ENCODE data around the gene HIBCH. TPM values are rescaled to one million over a fixed set of nuclear protein-coding genes. Genes with fewer than 3 reads are reported as not detected.
"Not testable (repeated sequence)": the region's sequence is repeated elsewhere in the genome, so short reads cannot be mapped to it uniquely, and the experiment has no call there.

The HIBCH gene
- total and polyA plus RNA-seq, 2 experiments from 2014 or later = 15.9 to 70.0 TPM

DNA sequence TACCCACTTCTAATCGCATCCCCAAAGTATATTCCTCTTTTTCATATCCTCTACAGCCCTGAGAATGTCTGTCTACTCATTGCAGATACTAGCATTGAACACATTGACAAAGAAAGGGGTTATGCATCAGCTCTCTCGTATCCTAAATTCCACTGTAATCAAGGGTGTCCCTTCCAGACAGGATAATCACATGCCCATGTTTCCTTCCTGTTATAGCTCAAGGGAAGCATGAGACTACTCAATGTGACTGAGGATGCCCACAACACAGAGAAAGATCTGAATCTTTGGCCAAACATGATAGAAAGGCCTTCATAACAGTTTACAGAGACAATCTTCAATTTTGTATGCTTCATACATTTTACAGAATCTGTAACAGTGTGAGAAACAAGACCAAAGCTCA, 69.2 kb downstream of the HIBCH start:
- TF ChIP-seq, protein P1, sequence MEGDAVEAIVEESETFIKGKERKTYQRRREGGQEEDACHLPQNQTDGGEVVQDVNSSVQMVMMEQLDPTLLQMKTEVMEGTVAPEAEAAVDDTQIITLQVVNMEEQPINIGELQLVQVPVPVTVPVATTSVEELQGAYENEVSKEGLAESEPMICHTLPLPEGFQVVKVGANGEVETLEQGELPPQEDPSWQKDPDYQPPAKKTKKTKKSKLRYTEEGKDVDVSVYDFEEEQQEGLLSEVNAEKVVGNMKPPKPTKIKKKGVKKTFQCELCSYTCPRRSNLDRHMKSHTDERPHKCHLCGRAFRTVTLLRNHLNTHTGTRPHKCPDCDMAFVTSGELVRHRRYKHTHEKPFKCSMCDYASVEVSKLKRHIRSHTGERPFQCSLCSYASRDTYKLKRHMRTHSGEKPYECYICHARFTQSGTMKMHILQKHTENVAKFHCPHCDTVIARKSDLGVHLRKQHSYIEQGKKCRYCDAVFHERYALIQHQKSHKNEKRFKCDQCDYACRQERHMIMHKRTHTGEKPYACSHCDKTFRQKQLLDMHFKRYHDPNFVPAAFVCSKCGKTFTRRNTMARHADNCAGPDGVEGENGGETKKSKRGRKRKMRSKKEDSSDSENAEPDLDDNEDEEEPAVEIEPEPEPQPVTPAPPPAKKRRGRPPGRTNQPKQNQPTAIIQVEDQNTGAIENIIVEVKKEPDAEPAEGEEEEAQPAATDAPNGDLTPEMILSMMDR (IDR thresholded peaks at IDR 0.05; ENCODE audit: low read depth, low read length) = no peak

DNA sequence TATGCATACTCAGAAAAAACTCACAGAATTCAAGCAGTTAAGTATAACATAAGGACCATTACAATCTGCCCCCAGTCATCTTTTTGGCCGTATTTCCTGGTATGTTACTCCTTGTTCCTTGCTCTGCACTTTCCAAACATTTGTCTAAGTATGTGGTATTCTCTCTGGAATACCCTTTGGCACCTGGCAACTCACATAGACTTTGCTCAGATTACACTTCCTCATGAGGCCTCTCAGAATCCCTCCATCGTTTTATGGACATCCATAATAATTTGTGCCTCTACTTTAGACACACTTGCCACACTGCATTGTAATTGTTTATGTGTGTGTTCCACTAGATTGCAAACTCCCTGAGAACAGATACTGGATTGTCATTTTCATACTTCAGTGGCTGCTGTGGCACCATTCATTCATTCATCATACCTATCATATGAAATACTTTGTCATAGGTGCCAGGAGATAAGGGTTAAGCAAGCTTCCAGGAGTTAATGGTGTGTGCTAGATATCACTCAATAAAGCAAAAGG, 84.0 kb downstream of the HIBCH start:
- Histone ChIP-seq H3K4me3 (no peak overlapping the region), H3K27me3 (no peaks in the 10 kb centered on the region), H3K36me3 (no peaks in the 10 kb centered on the region), H3K9me3 (ENCODE audit: low read depth) (no peaks in the 10 kb centered on the region), H3K4me1 (ENCODE audit: low read depth) (no peaks in the 10 kb centered on the region), H3K27ac (no peak overlapping the region)
- DNase-seq (ENCODE audit: low read depth in 1 of 2, low spot score in 1 of 2) = no peak
- TF ChIP-seq, protein P1 (IDR thresholded peaks at IDR 0.05; ENCODE audit: low read depth, low read length) = no peak

More for the DNA sequence above, 69.2 kb downstream of the HIBCH start:
- Histone ChIP-seq H3K27ac (no peak overlapping the region), H3K9me3 (ENCODE audit: low read depth) (no peaks in the 10 kb centered on the region), H3K4me3 (no peak overlapping the region), H3K4me1 (ENCODE audit: low read depth) (no peaks in the 10 kb centered on the region), H3K36me3 (no peaks in the 10 kb centered on the region), H3K27me3 (no peaks in the 10 kb centered on the region)
- no peak for DNase-seq (ENCODE audit: low read depth in 1 of 2, low spot score in 1 of 2)

DNA sequence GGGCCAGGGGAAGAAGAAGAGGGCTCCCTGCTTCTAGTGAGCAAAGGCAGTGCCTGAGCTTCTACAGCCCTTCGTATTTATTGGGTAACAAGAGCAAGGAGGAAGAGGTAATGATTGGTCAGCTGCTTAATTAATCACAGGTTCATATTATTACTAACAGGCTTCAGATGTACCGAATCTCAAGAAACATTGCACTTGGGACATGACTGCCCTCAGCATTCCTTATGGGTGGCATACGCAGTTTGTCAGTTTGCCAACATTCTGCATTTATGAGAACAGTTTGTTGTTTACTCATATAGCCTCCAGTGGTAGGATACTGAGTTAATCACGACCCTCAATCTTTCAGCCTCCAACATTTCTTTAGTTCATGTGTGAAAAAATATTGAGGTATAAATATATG, 84.5 kb downstream of the HIBCH start:
- TF ChIP-seq, protein P1 (IDR thresholded peaks at IDR 0.05; ENCODE audit: low read depth, low read length) = no peak
- no peak overlapping the region for H3K4me3 ChIP-seq
- H3K4me1 ChIP-seq (ENCODE audit: low read depth) = no peaks in the 10 kb centered on the region

DNA sequence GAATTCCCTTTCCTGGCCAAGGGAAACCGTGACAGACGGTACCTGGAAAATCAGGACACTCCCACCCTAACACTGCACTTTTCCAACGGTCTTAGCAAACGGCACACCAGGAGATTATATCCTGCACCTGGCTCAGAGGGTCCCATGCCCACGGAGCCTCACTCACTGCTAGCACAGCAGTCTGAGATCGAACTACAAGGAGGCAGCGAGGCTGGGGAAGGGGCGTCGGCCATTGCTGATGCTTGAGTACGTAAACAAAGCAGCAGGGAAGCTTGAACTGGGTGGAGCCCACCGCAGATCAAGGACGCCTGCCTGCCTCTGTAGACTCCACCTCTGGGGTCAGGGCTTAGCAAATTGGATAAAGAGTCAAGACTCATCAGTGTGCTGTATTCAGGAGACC, 95.6 kb downstream of the HIBCH start:
- H3K27ac ChIP-seq; H3K36me3 ChIP-seq; H3K4me1 ChIP-seq (ENCODE audit: low read depth); H3K9me3 ChIP-seq (ENCODE audit: low read depth); DNase-seq (ENCODE audit: low read depth in 1 of 2, low spot score in 1 of 2); H3K27me3 ChIP-seq; H3K4me3 ChIP-seq: not testable (repeated sequence)

More for the DNA sequence above, 84.5 kb downstream of the HIBCH start:
- DNase-seq (ENCODE audit: low read depth in 1 of 2, low spot score in 1 of 2) = no peak
- no peaks in the 10 kb centered on the region for H3K27me3 ChIP-seq
- no peak overlapping the region for H3K27ac ChIP-seq
- no peaks in the 10 kb centered on the region for H3K9me3 ChIP-seq (ENCODE audit: low read depth)
- H3K36me3 ChIP-seq = no peaks in the 10 kb centered on the region

DNA sequence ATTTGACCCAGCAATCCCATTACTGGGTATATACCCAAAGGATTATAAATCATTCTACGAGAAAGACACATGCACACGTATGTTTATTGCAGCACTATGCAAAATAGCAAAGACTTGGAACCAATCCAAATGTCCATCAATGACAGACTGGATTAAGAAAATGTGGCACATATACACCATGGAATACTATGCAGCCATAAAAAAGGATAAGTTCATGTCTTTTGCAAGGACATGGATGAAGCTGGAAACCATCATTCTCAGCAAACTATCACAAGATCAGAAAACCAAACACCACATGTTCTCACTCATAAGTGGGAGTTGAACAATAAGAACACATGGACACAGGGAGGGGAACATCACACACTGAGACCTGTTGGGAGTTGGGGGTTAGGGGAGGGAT, 96.9 kb downstream of the HIBCH start:
- not testable (repeated sequence) for H3K27ac ChIP-seq; H3K4me1 ChIP-seq (ENCODE audit: low read depth); H3K9me3 ChIP-seq (ENCODE audit: low read depth); DNase-seq (ENCODE audit: low read depth in 1 of 2, low spot score in 1 of 2); H3K36me3 ChIP-seq; H3K27me3 ChIP-seq; H3K4me3 ChIP-seq

DNA sequence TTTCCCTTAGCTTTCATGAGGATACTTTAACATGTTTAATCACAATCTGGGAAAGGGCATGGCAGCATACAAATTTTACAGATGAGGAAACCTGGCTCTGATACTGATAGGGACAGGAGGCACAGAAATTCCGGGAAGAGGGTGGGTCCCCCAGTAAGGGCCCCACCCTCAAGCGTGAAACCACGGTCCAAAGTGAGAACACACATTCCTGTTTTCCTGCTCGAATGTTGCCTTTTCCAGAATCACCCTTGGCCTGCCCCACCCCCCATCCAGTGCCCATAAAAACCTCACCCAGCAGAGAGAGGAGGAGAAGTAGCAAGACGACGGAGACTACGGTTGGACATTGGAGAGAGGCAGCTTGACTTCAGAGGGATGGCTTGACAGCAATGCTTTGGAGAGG, 98.2 kb downstream of the HIBCH start:
- Histone ChIP-seq H3K36me3 (no peaks in the 10 kb centered on the region), H3K4me1 (ENCODE audit: low read depth) (no peaks in the 10 kb centered on the region), H3K4me3 (no peak overlapping the region), H3K9me3 (ENCODE audit: low read depth) (no peaks in the 10 kb centered on the region), H3K27ac (no peak overlapping the region), H3K27me3 (no peaks in the 10 kb centered on the region)
- no peak for DNase-seq (ENCODE audit: low read depth in 1 of 2, low spot score in 1 of 2)
- TF ChIP-seq, protein P1 (IDR thresholded peaks at IDR 0.05; ENCODE audit: low read depth, low read length) = no peak

DNA sequence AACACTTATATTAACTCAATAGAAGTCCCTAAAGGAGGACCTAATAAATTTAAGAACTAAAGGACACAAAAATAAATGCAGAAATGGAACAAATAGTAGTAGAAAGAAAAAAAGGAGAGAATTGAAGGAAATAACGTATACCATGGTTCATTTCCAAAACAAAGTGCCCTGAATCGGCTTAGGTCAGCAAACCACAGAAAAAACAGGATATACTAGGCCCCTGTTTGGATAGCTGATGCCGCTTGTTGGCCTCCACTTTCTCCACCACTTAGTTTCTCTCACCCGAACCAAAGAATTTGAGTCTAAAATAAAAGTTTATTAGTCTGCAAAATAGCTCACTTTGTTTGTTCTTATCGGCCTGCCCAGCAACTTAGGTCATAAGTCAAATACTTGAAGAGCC, 100.4 kb downstream of the HIBCH start:
- no peaks in the 10 kb centered on the region for H3K27me3 ChIP-seq
- H3K9me3 ChIP-seq (ENCODE audit: low read depth) = no peaks in the 10 kb centered on the region
- no peak for DNase-seq (ENCODE audit: low read depth in 1 of 2, low spot score in 1 of 2)
- H3K36me3 ChIP-seq = no peaks in the 10 kb centered on the region
- no peaks in the 10 kb centered on the region for H3K4me1 ChIP-seq (ENCODE audit: low read depth)
- H3K27ac ChIP-seq = no peak overlapping the region
- TF ChIP-seq, protein P1 (IDR thresholded peaks at IDR 0.05; ENCODE audit: low read depth, low read length) = no peak
- H3K4me3 ChIP-seq = no peak overlapping the region

Data from cardiac muscle cell (in vitro differentiated cells and primary cell).